ENCODE results near the gene BASP1.
"Not testable (repeated sequence)": the region's sequence is repeated elsewhere in the genome, so short reads cannot be mapped to it uniquely, and the experiment has no call there.

Gene BASP1

DNA sequence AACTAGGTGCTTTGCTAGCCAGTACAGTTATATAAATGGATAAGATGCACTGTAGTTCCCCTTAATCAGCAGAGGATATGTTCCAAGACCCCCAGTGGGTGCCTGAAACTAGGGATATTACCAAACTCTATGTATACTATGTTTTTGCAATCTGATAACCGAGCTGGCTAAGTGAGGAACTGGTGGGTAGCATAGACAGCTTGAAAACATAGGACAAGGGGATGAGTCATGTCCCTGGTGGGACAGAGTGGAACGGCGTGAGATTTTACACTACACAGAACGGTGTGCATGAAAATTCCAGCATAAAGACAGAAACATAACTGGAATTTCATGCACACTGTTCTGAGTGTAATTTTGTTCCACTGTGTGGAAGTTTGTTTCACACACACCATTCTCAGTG lies 86.9 kb downstream of the BASP1 start:
- no peak overlapping the region for H3K27ac ChIP-seq (replicated peaks)
- DNase-seq (ENCODE audit: low read depth in 1 of 2, low spot score in 1 of 2), result no peak
- TF ChIP-seq, protein P1, sequence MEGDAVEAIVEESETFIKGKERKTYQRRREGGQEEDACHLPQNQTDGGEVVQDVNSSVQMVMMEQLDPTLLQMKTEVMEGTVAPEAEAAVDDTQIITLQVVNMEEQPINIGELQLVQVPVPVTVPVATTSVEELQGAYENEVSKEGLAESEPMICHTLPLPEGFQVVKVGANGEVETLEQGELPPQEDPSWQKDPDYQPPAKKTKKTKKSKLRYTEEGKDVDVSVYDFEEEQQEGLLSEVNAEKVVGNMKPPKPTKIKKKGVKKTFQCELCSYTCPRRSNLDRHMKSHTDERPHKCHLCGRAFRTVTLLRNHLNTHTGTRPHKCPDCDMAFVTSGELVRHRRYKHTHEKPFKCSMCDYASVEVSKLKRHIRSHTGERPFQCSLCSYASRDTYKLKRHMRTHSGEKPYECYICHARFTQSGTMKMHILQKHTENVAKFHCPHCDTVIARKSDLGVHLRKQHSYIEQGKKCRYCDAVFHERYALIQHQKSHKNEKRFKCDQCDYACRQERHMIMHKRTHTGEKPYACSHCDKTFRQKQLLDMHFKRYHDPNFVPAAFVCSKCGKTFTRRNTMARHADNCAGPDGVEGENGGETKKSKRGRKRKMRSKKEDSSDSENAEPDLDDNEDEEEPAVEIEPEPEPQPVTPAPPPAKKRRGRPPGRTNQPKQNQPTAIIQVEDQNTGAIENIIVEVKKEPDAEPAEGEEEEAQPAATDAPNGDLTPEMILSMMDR (IDR thresholded peaks at IDR 0.05; ENCODE audit: insufficient read depth, low read length), result no peak
- TF ChIP-seq POLR2AphosphoS5 (IDR thresholded peaks at IDR 0.05; ENCODE audit: low read depth) (no peak), SPI1 (IDR thresholded peaks at IDR 0.05; ENCODE audit: borderline replicate concordance, low read depth) (no peak), GABPA (IDR thresholded peaks at IDR 0.05; ENCODE audit: low read depth) (no peak)
- TF ChIP-seq, protein P2, sequence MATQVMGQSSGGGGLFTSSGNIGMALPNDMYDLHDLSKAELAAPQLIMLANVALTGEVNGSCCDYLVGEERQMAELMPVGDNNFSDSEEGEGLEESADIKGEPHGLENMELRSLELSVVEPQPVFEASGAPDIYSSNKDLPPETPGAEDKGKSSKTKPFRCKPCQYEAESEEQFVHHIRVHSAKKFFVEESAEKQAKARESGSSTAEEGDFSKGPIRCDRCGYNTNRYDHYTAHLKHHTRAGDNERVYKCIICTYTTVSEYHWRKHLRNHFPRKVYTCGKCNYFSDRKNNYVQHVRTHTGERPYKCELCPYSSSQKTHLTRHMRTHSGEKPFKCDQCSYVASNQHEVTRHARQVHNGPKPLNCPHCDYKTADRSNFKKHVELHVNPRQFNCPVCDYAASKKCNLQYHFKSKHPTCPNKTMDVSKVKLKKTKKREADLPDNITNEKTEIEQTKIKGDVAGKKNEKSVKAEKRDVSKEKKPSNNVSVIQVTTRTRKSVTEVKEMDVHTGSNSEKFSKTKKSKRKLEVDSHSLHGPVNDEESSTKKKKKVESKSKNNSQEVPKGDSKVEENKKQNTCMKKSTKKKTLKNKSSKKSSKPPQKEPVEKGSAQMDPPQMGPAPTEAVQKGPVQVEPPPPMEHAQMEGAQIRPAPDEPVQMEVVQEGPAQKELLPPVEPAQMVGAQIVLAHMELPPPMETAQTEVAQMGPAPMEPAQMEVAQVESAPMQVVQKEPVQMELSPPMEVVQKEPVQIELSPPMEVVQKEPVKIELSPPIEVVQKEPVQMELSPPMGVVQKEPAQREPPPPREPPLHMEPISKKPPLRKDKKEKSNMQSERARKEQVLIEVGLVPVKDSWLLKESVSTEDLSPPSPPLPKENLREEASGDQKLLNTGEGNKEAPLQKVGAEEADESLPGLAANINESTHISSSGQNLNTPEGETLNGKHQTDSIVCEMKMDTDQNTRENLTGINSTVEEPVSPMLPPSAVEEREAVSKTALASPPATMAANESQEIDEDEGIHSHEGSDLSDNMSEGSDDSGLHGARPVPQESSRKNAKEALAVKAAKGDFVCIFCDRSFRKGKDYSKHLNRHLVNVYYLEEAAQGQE (IDR thresholded peaks at IDR 0.05; ENCODE audit: insufficient replicate concordance, low read depth), result no peak
- no peaks in the 10 kb centered on the region for H3K27me3 ChIP-seq (ENCODE audit: insufficient read depth, poor library complexity, severe bottlenecking)
- no peak overlapping the region for H3K4me3 ChIP-seq (replicated peaks; ENCODE audit: insufficient read depth, low read length)

DNA sequence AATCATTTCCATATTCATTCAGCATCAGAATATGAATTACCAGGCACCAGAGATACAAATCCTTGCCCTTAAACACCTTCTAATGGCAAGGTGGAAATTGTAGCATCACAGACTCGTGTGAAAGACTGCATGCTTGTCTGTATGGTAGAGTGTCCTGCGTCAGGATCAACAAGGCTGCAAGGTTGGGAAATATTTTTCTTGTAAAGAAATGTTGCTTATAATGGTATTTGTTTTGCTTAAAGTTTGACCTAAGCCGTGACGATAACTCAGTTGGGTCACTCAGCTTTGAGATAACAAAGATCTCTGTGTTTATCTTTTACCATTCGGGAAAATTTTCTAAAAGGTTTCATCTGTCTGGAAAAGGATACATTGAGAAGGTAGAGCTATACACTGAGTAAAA lies 87.6 kb downstream of the BASP1 start:
- Histone ChIP-seq H3K27me3 (ENCODE audit: insufficient read depth, poor library complexity, severe bottlenecking) (no peaks in the 10 kb centered on the region), H3K4me3 (replicated peaks; ENCODE audit: insufficient read depth, low read length) (no peak overlapping the region), H3K27ac (replicated peaks) (no peak overlapping the region)
- DNase-seq (ENCODE audit: low read depth in 1 of 2, low spot score in 1 of 2), result no peak
- TF ChIP-seq POLR2AphosphoS5 (IDR thresholded peaks at IDR 0.05; ENCODE audit: low read depth) (no peak), SPI1 (IDR thresholded peaks at IDR 0.05; ENCODE audit: borderline replicate concordance, low read depth) (no peak), GABPA (IDR thresholded peaks at IDR 0.05; ENCODE audit: low read depth) (no peak)

GRCh38 chr5:17305964-17306725 lies 88.7 kb downstream of the BASP1 start:
- H3K27me3 ChIP-seq (ENCODE audit: insufficient read depth, poor library complexity, severe bottlenecking), result no peaks in the 10 kb centered on the region
- H3K27ac ChIP-seq (replicated peaks), result no peak overlapping the region
- DNase-seq (ENCODE audit: low read depth in 1 of 2, low spot score in 1 of 2), result no peak
- no peak overlapping the region for H3K4me3 ChIP-seq (replicated peaks; ENCODE audit: insufficient read depth, low read length)
- TF ChIP-seq, protein P2 (IDR thresholded peaks at IDR 0.05; ENCODE audit: insufficient replicate concordance, low read depth), result no peak
- TF ChIP-seq GABPA (IDR thresholded peaks at IDR 0.05; ENCODE audit: low read depth) (no peak), POLR2AphosphoS5 (IDR thresholded peaks at IDR 0.05; ENCODE audit: low read depth) (no peak), SPI1 (IDR thresholded peaks at IDR 0.05; ENCODE audit: borderline replicate concordance, low read depth) (no peak)
- TF ChIP-seq, protein P1 (IDR thresholded peaks at IDR 0.05; ENCODE audit: insufficient read depth, low read length), result no peak

GRCh38 chr5:17306726-17307091 lies 89.3 kb downstream of the BASP1 start:
- H3K4me3 ChIP-seq (replicated peaks; ENCODE audit: insufficient read depth, low read length), result no peak overlapping the region
- TF ChIP-seq POLR2AphosphoS5 (IDR thresholded peaks at IDR 0.05; ENCODE audit: low read depth) (no peak), GABPA (IDR thresholded peaks at IDR 0.05; ENCODE audit: low read depth) (no peak), SPI1 (IDR thresholded peaks at IDR 0.05; ENCODE audit: borderline replicate concordance, low read depth) (no peak)
- TF ChIP-seq, protein P1 (IDR thresholded peaks at IDR 0.05; ENCODE audit: insufficient read depth, low read length), result no peak
- TF ChIP-seq, protein P2 (IDR thresholded peaks at IDR 0.05; ENCODE audit: insufficient replicate concordance, low read depth), result no peak
- no peaks in the 10 kb centered on the region for H3K27me3 ChIP-seq (ENCODE audit: insufficient read depth, poor library complexity, severe bottlenecking)
- DNase-seq (ENCODE audit: low read depth in 1 of 2, low spot score in 1 of 2), result no peak
- no peak overlapping the region for H3K27ac ChIP-seq (replicated peaks)

- not testable (repeated sequence) for H3K4me3 ChIP-seq (replicated peaks; ENCODE audit: insufficient read depth, low read length); H3K27ac ChIP-seq (replicated peaks)
Observed at GRCh38 chr5:17307440-17307839, 90.0 kb downstream of the BASP1 start.

More at GRCh38 chr5:17307440-17307839, 90.0 kb downstream of the BASP1 start:
- not testable (repeated sequence) for DNase-seq (ENCODE audit: low read depth in 1 of 2, low spot score in 1 of 2); H3K27me3 ChIP-seq (ENCODE audit: insufficient read depth, poor library complexity, severe bottlenecking)
